RWPE2 (cell line): ENCODE data around the gene FAM185A.

Experiments
- ATAC-seq: fragments of 200-7000 bp; cut with Tn5 transposase; 3 replicates; pipeline ENCODE4 v1.9.1; 2021; ENCODE audit warnings: low read depth
- DNase-seq: peaks from one replicate; pipeline ENCODE4 v3.0.0-alpha.2; 2020; ENCODE audit warnings: low spot score
- H3K27ac ChIP-seq: fragments of 450-650 bp; 2 replicates; pipeline ENCODE4 v1.5.1; 2017; ENCODE audit warnings: mild to moderate bottlenecking; ENCODE audit not compliant: poor library complexity, severe bottlenecking
- H3K27me3 ChIP-seq: fragments of 250-450 bp; sonication (Bioruptor Pico); 2 replicates; pipeline ENCODE4 v1.5.1; 2021; ENCODE audit warnings: mild to moderate bottlenecking, moderate library complexity; ENCODE audit not compliant: insufficient read depth, poor library complexity, severe bottlenecking
- H3K36me3 ChIP-seq: fragments of 250-450 bp; sonication (Bioruptor Pico); 2 replicates; pipeline ENCODE4 v1.5.1; 2020; ENCODE audit warnings: low read depth, mild to moderate bottlenecking, moderate library complexity
- H3K4me1 ChIP-seq: fragments of 250-450 bp; sonication (Bioruptor Pico); 2 replicates; pipeline ENCODE4 v1.5.1; 2021; ENCODE audit warnings: mild to moderate bottlenecking, moderate library complexity; ENCODE audit not compliant: insufficient read depth, poor library complexity, severe bottlenecking
- H3K4me3 ChIP-seq: fragments of 250-450 bp; sonication (Bioruptor Pico); 2 replicates; pipeline ENCODE4 v1.5.1; 2021; ENCODE audit warnings: mild to moderate bottlenecking, moderate library complexity; ENCODE audit not compliant: severe bottlenecking
- H3K9me3 ChIP-seq: fragments of 250-450 bp; sonication (Bioruptor Pico); 2 replicates; pipeline ENCODE4 v1.5.1; 2021; ENCODE audit warnings: mild to moderate bottlenecking, moderate library complexity; ENCODE audit not compliant: severe bottlenecking
- CTCF ChIP-seq: fragments of 450-650 bp; IDR thresholded peaks from one replicate; pipeline ENCODE4 v1.5.1; 2017; ENCODE audit warnings: mild to moderate bottlenecking, moderate library complexity; ENCODE audit not compliant: poor library complexity, severe bottlenecking

Gene FAM185A

GRCh38 chr7:102843850-102844249 lies 95.1 kb downstream of the FAM185A start:
- Histone ChIP-seq H3K36me3 (no peaks in the 10 kb centered on the region), H3K9me3 (no peaks in the 10 kb centered on the region), H3K4me1 (no peaks in the 10 kb centered on the region), H3K27me3 (no peaks in the 10 kb centered on the region), H3K4me3 (no peak overlapping the region), H3K27ac (no peak overlapping the region)
- no peak for DNase-seq
- ATAC-seq = no peak
- no peak for TF ChIP-seq CTCF

GRCh38 chr7:102845346-102845745 lies 96.5 kb downstream of the FAM185A start:
- Histone ChIP-seq H3K4me3 (no peak overlapping the region), H3K27ac (no peak overlapping the region), H3K27me3 (no peaks in the 10 kb centered on the region), H3K9me3 (no peaks in the 10 kb centered on the region), H3K4me1 (no peaks in the 10 kb centered on the region), H3K36me3 (no peaks in the 10 kb centered on the region)
- TF ChIP-seq CTCF = no peak
- no peak for DNase-seq
- no peak for ATAC-seq

GRCh38 chr7:102849079-102849478 lies 100.3 kb downstream of the FAM185A start:
- DNase-seq (no peak), ATAC-seq (no peak)
- H3K9me3 ChIP-seq = no peaks in the 10 kb centered on the region
- no peak overlapping the region for H3K4me3 ChIP-seq
- no peaks in the 10 kb centered on the region for H3K36me3 ChIP-seq
- no peak overlapping the region for H3K27ac ChIP-seq
- H3K4me1 ChIP-seq = no peaks in the 10 kb centered on the region
- no peak for TF ChIP-seq CTCF
- no peaks in the 10 kb centered on the region for H3K27me3 ChIP-seq

- DNase-seq (no peak), ATAC-seq (no peak)
- H3K4me3 ChIP-seq = no peak overlapping the region
- TF ChIP-seq CTCF = no peak
- H3K36me3 ChIP-seq = no peaks in the 10 kb centered on the region
- no peaks in the 10 kb centered on the region for H3K27me3 ChIP-seq
- no peaks in the 10 kb centered on the region for H3K9me3 ChIP-seq
- H3K4me1 ChIP-seq = no peaks in the 10 kb centered on the region
- no peak overlapping the region for H3K27ac ChIP-seq
Observed at GRCh38 chr7:102849538-102849937, 100.7 kb downstream of the FAM185A start.

- Histone ChIP-seq H3K27me3 (no peaks in the 10 kb centered on the region), H3K27ac (no peak overlapping the region), H3K36me3 (no peaks in the 10 kb centered on the region), H3K9me3 (no peaks in the 10 kb centered on the region), H3K4me1 (no peaks in the 10 kb centered on the region), H3K4me3 (no peak overlapping the region)
- no peak for DNase-seq
- TF ChIP-seq CTCF = no peak
- no peak for ATAC-seq
Observed at GRCh38 chr7:102856036-102856435, 107.2 kb downstream of the FAM185A start.
